Measurements from ENCODE around the gene ABHD15. TPM values are rescaled to one million over a fixed set of nuclear protein-coding genes. Genes with fewer than 3 reads are reported as not detected.
A peak's percentile ranks its signal among the peaks of the same experiment; 100 is the strongest.

The ABHD15 gene
- total and polyA plus RNA-seq, 2 donors (not counting 3 experiments of a cell fraction or from before 2014, with no cell fraction given), result 3.8 to 5.6 TPM

- no peak overlapping the region for H3K4me3 ChIP-seq (replicated peaks in 1 of 3; ENCODE audit: insufficient read depth in 1 of 3, low read depth in 1 of 3, low read length in 3 of 3)
- intact Hi-C loops (cut with micrococcal nuclease) (no loop called here), dilution Hi-C loops (cut with MboI; ENCODE audit: extremely low pct_ligation_motif_present, low sequenced_read_pairs) (no loop called here)
- peak; percentile 12 for FAIRE-seq
- no TSS peak for BruUV-seq (replicated peaks)
- no peak for DNase-seq (ENCODE audit: low read depth, low spot score)
- CTCF ChIA-PET, result interaction anchor here (4.3 to 9.4 kb wide), 2 partner anchors 9 to 33 kb away, joined by 113 to 152 read pairs; partner anchors contain the start of gene ANKRD13B
- H3K27ac ChIP-seq (ENCODE audit: insufficient read depth, low read depth, low read length), result peak overlapping the region; percentile 96
- no peaks in the 10 kb centered on the region for H3K27me3 ChIP-seq (ENCODE audit: control insufficient read depth in 2 of 2, insufficient read depth in 2 of 2, low read length in 2 of 2)
- H2AFZ ChIP-seq (ENCODE audit: low read depth, low read length), result no peak overlapping the region
- peaks cover 72% of the 10 kb centered on the region for H3K79me2 ChIP-seq (ENCODE audit: control insufficient read depth, insufficient read depth, low read length)
- H3K9ac ChIP-seq (replicated peaks; ENCODE audit: extremely low read depth, insufficient read depth, low read length), result no peak overlapping the region
- H3K4me2 ChIP-seq (ENCODE audit: insufficient read depth, low read length), result no peak overlapping the region
- no peak for TF ChIP-seq GATA2 (IDR thresholded peaks at IDR 0.05; ENCODE audit: insufficient read depth, insufficient read length, low read depth, low read length)
- no peak for TF ChIP-seq JUN (IDR thresholded peaks at IDR 0.05; ENCODE audit: borderline replicate concordance, insufficient read depth, insufficient read length, low read depth)
- H3K9me3 ChIP-seq (replicated peaks; ENCODE audit: control insufficient read depth, insufficient read depth, low read length), result no peaks in the 10 kb centered on the region
- H3K36me3 ChIP-seq (ENCODE audit: control insufficient read depth in 2 of 2, extremely low read depth in 1 of 2, insufficient read depth in 2 of 2, low read length in 2 of 2), result peaks cover 15 to 26% of the 10 kb centered on the region in 2 experiments
- H3K9me1 ChIP-seq (replicated peaks; ENCODE audit: control insufficient read depth, extremely low read depth, insufficient read depth, low read length), result no peaks in the 10 kb centered on the region
- H4K20me1 ChIP-seq (replicated peaks; ENCODE audit: control insufficient read depth, extremely low read depth, insufficient read depth, low read length), result no peaks in the 10 kb centered on the region
- POLR2A ChIA-PET, result no interaction called here
- peaks cover 45% of the 10 kb centered on the region for H3K4me1 ChIP-seq (ENCODE audit: control insufficient read depth, extremely low read depth, insufficient read depth, low read length)
These were observed 16.7 kb upstream of the ABHD15 start for GRCh38 chr17:29583324-29584248.

DNA sequence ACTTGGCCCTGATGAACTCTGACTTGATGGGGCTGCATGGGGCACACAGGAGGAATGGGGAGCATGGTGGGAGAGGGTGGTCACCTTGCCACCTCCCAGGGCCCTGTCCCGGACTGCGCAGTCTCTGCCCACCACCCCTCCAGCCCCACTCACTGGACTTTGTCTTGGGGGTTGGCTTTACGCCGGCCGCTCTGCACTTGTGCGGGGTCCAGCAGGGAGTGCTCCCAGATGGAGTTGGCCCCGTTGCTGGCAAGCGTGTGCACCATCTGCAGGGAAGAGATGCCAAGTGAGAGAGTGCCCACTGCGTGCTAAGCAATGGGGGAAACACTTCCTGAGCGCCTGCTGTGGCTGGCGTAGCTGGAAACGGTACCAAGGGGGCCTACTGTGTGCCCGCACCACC, 15.9 kb upstream of the ABHD15 start:
- ChIA-PET CTCF (interaction anchor here (4.3 to 9.4 kb wide), 2 partner anchors 10 to 33 kb away, joined by 113 to 152 read pairs; partner anchors contain the start of gene ANKRD13B), POLR2A (no interaction called here)
- H2AFZ ChIP-seq (ENCODE audit: low read depth, low read length), result no peak overlapping the region
- TF ChIP-seq EZH2 (IDR thresholded peaks at IDR 0.05; ENCODE audit: borderline replicate concordance, low read depth, low read length, severe bottlenecking) (no peak), POLR2AphosphoS5 (IDR thresholded peaks at IDR 0.05; ENCODE audit: insufficient read depth, low read depth, low read length) (no peak), MAX (IDR thresholded peaks at IDR 0.05; ENCODE audit: insufficient read depth, insufficient read length) (no peak), MYC (IDR thresholded peaks at IDR 0.05; ENCODE audit: low read depth, low read length) (no peak), CTCF (IDR thresholded peaks at IDR 0.05; ENCODE audit: extremely low read depth in 1 of 2, insufficient read depth in 1 of 2, low read depth in 1 of 2, low read length in 2 of 2) (no peak), POLR2A (IDR thresholded peaks at IDR 0.05; ENCODE audit: low read depth, low read length) (no peak), JUN (IDR thresholded peaks at IDR 0.05; ENCODE audit: borderline replicate concordance, insufficient read depth, insufficient read length, low read depth) (no peak), FOS (IDR thresholded peaks at IDR 0.05; ENCODE audit: borderline replicate concordance, insufficient read depth, low read length) (no peak), GATA2 (IDR thresholded peaks at IDR 0.05; ENCODE audit: insufficient read depth, insufficient read length, low read depth, low read length) (no peak)
- H3K9me3 ChIP-seq (replicated peaks; ENCODE audit: control insufficient read depth, insufficient read depth, low read length), result no peaks in the 10 kb centered on the region
- no peak overlapping the region for H3K9ac ChIP-seq (replicated peaks; ENCODE audit: extremely low read depth, insufficient read depth, low read length)
- no peaks in the 10 kb centered on the region for H4K20me1 ChIP-seq (replicated peaks; ENCODE audit: control insufficient read depth, extremely low read depth, insufficient read depth, low read length)
- H3K9me1 ChIP-seq (replicated peaks; ENCODE audit: control insufficient read depth, extremely low read depth, insufficient read depth, low read length), result no peaks in the 10 kb centered on the region
- H3K36me3 ChIP-seq (ENCODE audit: control insufficient read depth in 2 of 2, extremely low read depth in 1 of 2, insufficient read depth in 2 of 2, low read length in 2 of 2), result peaks cover 18 to 32% of the 10 kb centered on the region in 2 experiments
- H3K4me2 ChIP-seq (ENCODE audit: insufficient read depth, low read length), result no peak overlapping the region
- BruUV-seq (replicated peaks), result no TSS peak
- FAIRE-seq (no peak), DNase-seq (ENCODE audit: low read depth, low spot score) (no peak)
- H3K27me3 ChIP-seq (ENCODE audit: control insufficient read depth in 2 of 2, insufficient read depth in 2 of 2, low read length in 2 of 2), result no peaks in the 10 kb centered on the region
- H3K27ac ChIP-seq (ENCODE audit: insufficient read depth, low read depth, low read length), result no peak overlapping the region
- H3K4me1 ChIP-seq (ENCODE audit: control insufficient read depth, extremely low read depth, insufficient read depth, low read length), result peaks cover 41% of the 10 kb centered on the region
- intact Hi-C loops (cut with micrococcal nuclease) (no loop called here), dilution Hi-C loops (cut with MboI; ENCODE audit: extremely low pct_ligation_motif_present, low sequenced_read_pairs) (no loop called here)
- peaks cover 63% of the 10 kb centered on the region for H3K79me2 ChIP-seq (ENCODE audit: control insufficient read depth, insufficient read depth, low read length)
- no peak overlapping the region for H3K4me3 ChIP-seq (replicated peaks in 1 of 3; ENCODE audit: insufficient read depth in 1 of 3, low read depth in 1 of 3, low read length in 3 of 3)

All from endothelial cell of umbilical vein (primary cell).